K562 (cell line): ENCODE data around the gene SLC28A1. TPM values are rescaled to one million over a fixed set of nuclear protein-coding genes. Genes with fewer than 3 reads are reported as not detected.

Source experiments
- ARID3A ChIP-seq: IDR thresholded peaks from 2 replicates; pipeline ENCODE4 v1.6.1; 2012; ENCODE audit warnings: low read depth, low read length, improper control_type of control experiment, borderline replicate concordance
- CREBBP ChIP-seq: IDR thresholded peaks from one replicate; pipeline ENCODE4 v1.6.1; 2012; ENCODE audit warnings: low read depth, mild to moderate bottlenecking, control low read depth, inconsistent platforms, low read length
- CTCF ChIP-seq, 3 experiments: IDR thresholded peaks in 2 of 3; conservative IDR thresholded peaks in 1 of 3; 2 replicates each; pipeline ENCODE4 v1.5.1; 2011 to 2012; ENCODE audit warnings: low read length in 3 of 3, mild to moderate bottlenecking in 3 of 3, control low read depth in 2 of 3, improper control_type of control experiment in 1 of 3, inconsistent platforms in 1 of 3, low read depth in 1 of 3, mixed read lengths in 1 of 3, moderate library complexity in 1 of 3; ENCODE audit not compliant: insufficient read depth in 2 of 3
- ELF1 ChIP-seq: fragments of 200-800 bp; sonication (Bioruptor generic); IDR thresholded peaks from 2 replicates; pipeline ENCODE4 v1.6.1; 2016; ENCODE audit warnings: missing genetic modification characterization, missing compliant biosample characterization
- ETV6 ChIP-seq, 3 experiments: fragments of 150-350 bp in 1 of 3; sonication (generic) in 1 of 3; formaldehyde crosslinking in 1 of 3; IDR thresholded peaks; 2 replicates each; pipeline versions ENCODE4 v1.6.1 to v1.8.0; 2014 to 2022; ENCODE audit warnings: borderline replicate concordance in 2 of 3, low read depth in 2 of 3, antibody characterized with exemption in 1 of 3, low read length in 1 of 3, mild to moderate bottlenecking in 1 of 3, missing genetic modification reagents in 1 of 3
- KDM5B ChIP-seq: fragments of 200-600 bp; sonication (generic); IDR thresholded peaks from 2 replicates; pipeline ENCODE4 v1.6.1; 2012; ENCODE audit warnings: low read depth, mild to moderate bottlenecking, moderate library complexity, low read length, control low read depth, inconsistent platforms; ENCODE audit not compliant: insufficient replicate concordance
- LARP7 ChIP-seq: fragments of 450-650 bp; IDR thresholded peaks from 2 replicates; pipeline ENCODE4 v1.6.1; 2016
- MLLT1 ChIP-seq, 2 experiments: fragments of 450-650 bp; IDR thresholded peaks; 2 replicates each; pipeline ENCODE4 v1.6.1; 2016
- NCOA2 ChIP-seq, 2 experiments: fragments of 450-650 bp; IDR thresholded peaks; 2 replicates each; pipeline ENCODE4 v1.6.1; 2018; ENCODE audit warnings: mild to moderate bottlenecking in 2 of 2, moderate library complexity in 1 of 2; ENCODE audit not compliant: partially characterized antibody in 2 of 2
- POLR2A ChIP-seq: fragments of 450-650 bp; conservative IDR thresholded peaks from 2 replicates; pipeline ENCODE4 v1.6.1; 2016
- PYGO2 ChIP-seq: fragments of 450-650 bp; IDR thresholded peaks from 2 replicates; pipeline ENCODE4 v1.6.1; 2016; ENCODE audit warnings: mild to moderate bottlenecking, missing genetic modification characterization, moderate library complexity, missing compliant biosample characterization
- RCOR1 ChIP-seq, 2 experiments: IDR thresholded peaks; 2 replicates each; pipeline ENCODE4 v1.6.1; 2012; ENCODE audit warnings: low read depth in 2 of 2, low read length in 2 of 2, borderline replicate concordance in 1 of 2, improper control_type of control experiment in 1 of 2
- SMAD1 ChIP-seq: fragments of 150-350 bp; IDR thresholded peaks from 2 replicates; pipeline ENCODE4 v1.6.1; 2014; ENCODE audit warnings: low read length, low read depth; ENCODE audit not compliant: partially characterized antibody
- SMARCA5 ChIP-seq: fragments of 450-650 bp; IDR thresholded peaks from 2 replicates; pipeline ENCODE4 v1.6.1; 2016
- polyA plus RNA-seq, 8 experiments: library from polyadenylated mRNA; depleted of rRNA in 4 of 8; stranded (reverse) in 5 of 8; unstranded in 3 of 8; fragments of >200 nt; fragmentation: Nextera tagmentation in 2 of 8; fragmentation: Illumina TruSeq in 1 of 8; extraction: Ambion mirVana in 2 of 8; extraction: Trizol in 1 of 8; gene quantifications; 2 replicates each; pipeline versions ENCODE4 v1.2.1 to v1.2.3, GENCODE V29; 2011 to 2014; ENCODE audit warnings: inconsistent platforms in 1 of 8, missing spikeins in 1 of 8
- total RNA-seq, 7 experiments: library from RNA; depleted of rRNA in 6 of 7; stranded (reverse); fragments of >200 nt in 6 of 7; fragmentation: Illumina TruSeq in 2 of 7; extraction: Trizol in 2 of 7; gene quantifications; 2 replicates each; pipeline versions ENCODE4 v1.2.1 to v1.2.3, GENCODE V29; 2011 to 2021; ENCODE audit warnings: low replicate concordance in 1 of 7
- TF ChIP-seq, protein P1 (sequence below), 2 experiments: IDR thresholded peaks; 2 replicates each; pipeline ENCODE4 v1.6.1; 2012; ENCODE audit warnings: improper control_type of control experiment in 2 of 2, low read depth in 2 of 2, low read length in 2 of 2, borderline replicate concordance in 1 of 2
- TF ChIP-seq, protein P2 (sequence below): sonication (generic); IDR thresholded peaks from 2 replicates; pipeline ENCODE4 v1.6.1; 2016

The SLC28A1 gene
- total and polyA plus RNA-seq, 9 of the 15 experiments (the other 6 are each of a cell fraction or from before 2014, with no cell fraction given) = 0.04 TPM; not detected in 8

- TF ChIP-seq RCOR1 (IDR thresholded peaks at IDR 0.05; ENCODE audit: borderline replicate concordance in 1 of 2, low read depth in 2 of 2, low read length in 2 of 2) (peak; percentile 31 to 46; a peak in 2 of 4 replicates), PYGO2 (tag) (no peak), ARID3A (0 out of 2 replicates have a peak, but pooled peaks have one; percentile 19), ELF1 (tag) (peak; percentile 66; the same call in 1 of the 2 replicates), NCOA2 (IDR thresholded peaks at IDR 0.05; ENCODE audit: partially characterized antibody in 2 of 2) (no peak), LARP7 (no peak), POLR2A (peak; percentile 64), CREBBP (no peak), MLLT1 (IDR thresholded peaks at IDR 0.05) (0 out of 4 replicates have a peak, but pooled peaks of 1 of the 2 experiments have one; percentile 24), SMAD1 (peak; percentile 7), CTCF (IDR thresholded peaks at IDR 0.05 in 2 of 3, conservative IDR thresholded peaks at IDR 0.05 in 1 of 3; ENCODE audit: insufficient read depth in 2 of 3, low read depth in 1 of 3, low read length in 3 of 3) (peak; percentile 43 to 66 (median 49); a peak in 4 of 6 replicates), SMARCA5 (peak; percentile 96), ETV6 (IDR thresholded peaks at IDR 0.05; ENCODE audit: borderline replicate concordance in 1 of 2, low read depth in 2 of 2, low read length in 1 of 2) (no peak), ETV6 (CRISPR knock-in tag; IDR thresholded peaks at IDR 0.05; ENCODE audit: borderline replicate concordance) (0 out of 2 replicates have a peak, but pooled peaks have one; percentile 48), KDM5B (peak; percentile 46)
- TF ChIP-seq, protein P1, sequence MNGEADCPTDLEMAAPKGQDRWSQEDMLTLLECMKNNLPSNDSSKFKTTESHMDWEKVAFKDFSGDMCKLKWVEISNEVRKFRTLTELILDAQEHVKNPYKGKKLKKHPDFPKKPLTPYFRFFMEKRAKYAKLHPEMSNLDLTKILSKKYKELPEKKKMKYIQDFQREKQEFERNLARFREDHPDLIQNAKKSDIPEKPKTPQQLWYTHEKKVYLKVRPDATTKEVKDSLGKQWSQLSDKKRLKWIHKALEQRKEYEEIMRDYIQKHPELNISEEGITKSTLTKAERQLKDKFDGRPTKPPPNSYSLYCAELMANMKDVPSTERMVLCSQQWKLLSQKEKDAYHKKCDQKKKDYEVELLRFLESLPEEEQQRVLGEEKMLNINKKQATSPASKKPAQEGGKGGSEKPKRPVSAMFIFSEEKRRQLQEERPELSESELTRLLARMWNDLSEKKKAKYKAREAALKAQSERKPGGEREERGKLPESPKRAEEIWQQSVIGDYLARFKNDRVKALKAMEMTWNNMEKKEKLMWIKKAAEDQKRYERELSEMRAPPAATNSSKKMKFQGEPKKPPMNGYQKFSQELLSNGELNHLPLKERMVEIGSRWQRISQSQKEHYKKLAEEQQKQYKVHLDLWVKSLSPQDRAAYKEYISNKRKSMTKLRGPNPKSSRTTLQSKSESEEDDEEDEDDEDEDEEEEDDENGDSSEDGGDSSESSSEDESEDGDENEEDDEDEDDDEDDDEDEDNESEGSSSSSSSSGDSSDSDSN (IDR thresholded peaks at IDR 0.05; ENCODE audit: borderline replicate concordance in 1 of 2, low read depth in 2 of 2, low read length in 2 of 2) = peak; percentile 70 to 89; a peak in 3 of 4 replicates
- TF ChIP-seq, protein P2, sequence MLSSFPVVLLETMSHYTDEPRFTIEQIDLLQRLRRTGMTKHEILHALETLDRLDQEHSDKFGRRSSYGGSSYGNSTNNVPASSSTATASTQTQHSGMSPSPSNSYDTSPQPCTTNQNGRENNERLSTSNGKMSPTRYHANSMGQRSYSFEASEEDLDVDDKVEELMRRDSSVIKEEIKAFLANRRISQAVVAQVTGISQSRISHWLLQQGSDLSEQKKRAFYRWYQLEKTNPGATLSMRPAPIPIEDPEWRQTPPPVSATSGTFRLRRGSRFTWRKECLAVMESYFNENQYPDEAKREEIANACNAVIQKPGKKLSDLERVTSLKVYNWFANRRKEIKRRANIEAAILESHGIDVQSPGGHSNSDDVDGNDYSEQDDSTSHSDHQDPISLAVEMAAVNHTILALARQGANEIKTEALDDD = no peak
These were observed 96.7 kb downstream of the SLC28A1 start (continued) for GRCh38 chr15:84981054-84981710.
